Right lobe of liver (tissue), 6 donors: Measurements from ENCODE around the gene CAMTA1. TPM values are rescaled to one million over a fixed set of nuclear protein-coding genes. Genes with fewer than 3 reads are reported as not detected.

Source experiments
- ATAC-seq, 4 donors: fragments of 200-7000 bp; cut with Tn5 transposase; one replicate each; pipeline ENCODE4 v1.9.1; 2020; ENCODE audit warnings: mild to moderate bottlenecking in 4 of 4, moderate library complexity in 4 of 4
- DNase-seq, 3 donors: peaks; one replicate each; pipeline ENCODE4 v3.0.0-alpha.2; 2020
- H3K27ac ChIP-seq, 3 donors: fragments of 200-600 bp; one replicate each; pipeline ENCODE4 v1.8.0; 2022
- H3K27me3 ChIP-seq, 2 donors: fragments of 200-600 bp; one replicate each; pipeline ENCODE4 v1.8.0; 2022
- H3K36me3 ChIP-seq, 4 donors: fragments of 200-600 bp; sonication (generic) in 1 of 4; one replicate each; pipeline versions ENCODE4 v1.5.1 to v1.8.0; 2017 to 2022; ENCODE audit warnings: control low read depth in 1 of 4
- H3K4me1 ChIP-seq, 4 donors: fragments of 200-600 bp; sonication (generic) in 1 of 4; one replicate each; pipeline versions ENCODE4 v1.5.1 to v1.8.0; 2017 to 2022; ENCODE audit warnings: control low read depth in 1 of 4
- H3K4me3 ChIP-seq, 3 donors: fragments of 200-600 bp; one replicate each; pipeline ENCODE4 v1.8.0; 2022
- H3K9me3 ChIP-seq, 4 donors: fragments of 200-600 bp; sonication (generic) in 1 of 4; one replicate each; pipeline versions ENCODE4 v1.5.1 to v1.8.0; 2017 to 2022; ENCODE audit warnings: control low read depth in 1 of 4
- CTCF ChIP-seq, 4 donors: fragments of 200-600 bp in 3 of 4; fragments of 450-650 bp in 1 of 4; IDR thresholded peaks; one replicate each; pipeline versions ENCODE4 v1.5.1 to v1.8.0; 2016 to 2022; ENCODE audit warnings: antibody characterized with exemption in 4 of 4, mild to moderate bottlenecking in 2 of 4
- POLR2A ChIP-seq: fragments of 450-650 bp; IDR thresholded peaks from one replicate; pipeline ENCODE4 v1.6.1; 2017; ENCODE audit warnings: antibody characterized with exemption, mild to moderate bottlenecking
- WGBS: methylation state at CpG from one replicate; pipeline ENCODE4 v1.1.6; 2018; ENCODE audit warnings: low coverage, low lambda C conversion rate; ENCODE audit not compliant: insufficient coverage; ENCODE audit errors: missing lambda C conversion rate; 5-methylcytosine and 5-hydroxymethylcytosine counted together
- intact Hi-C, 2 donors: fragments of 100-400 bp; cut with DNase I; formaldehyde crosslinking; loops; one replicate each; pipeline versions ENCODE4 v1.11.2 to v1.14.1; 2022
- total RNA-seq, 6 experiments: library from RNA; depleted of rRNA in 2 of 6; stranded (reverse); fragments of >200 nt in 2 of 6; fragmentation: NEBNext Ultra II Directional in 3 of 6; extraction: Animal tissue kit (Norgen Biotek cat#: 25700) in 3 of 6; gene quantifications; one replicate each; pipeline versions ENCODE4 v1.1.0 to v1.2.4, GENCODE V29; 2016 to 2023
- donor health status: DM: no; HTN: yes; CAD: no.
- donor health status: DM: no; HTN: no; CAD: no.
- donor health status: DM: no; HTN: no; CAD: no.
- donor health status: DM: no; HTN: yes; CAD: no.
- donor health status: DM: no; HTN: yes; CAD: no.

Gene CAMTA1
- total RNA-seq, 6 experiments from 2014 or later = 32.3 to 49.4 (median 37.2) TPM

- TF ChIP-seq CTCF (IDR thresholded peaks at IDR 0.05) (no peak), POLR2A (no peak)
- 94% methylated on average over 3 of the region's 3 CpGs for WGBS
- intact Hi-C loops = loop anchor here (10.0 kb wide), 4 partner anchors 189 to 919 kb away; no protein-coding TSS in a partner anchor
- no peaks in the 10 kb centered on the region for H3K9me3 ChIP-seq
- H3K4me1 ChIP-seq = peaks cover 0 to 20% (median 2%) of the 10 kb centered on the region in 4 donors
- no peak overlapping the region for H3K4me3 ChIP-seq
- ATAC-seq (no peak), DNase-seq (no peak)
- no peak overlapping the region for H3K27ac ChIP-seq
- H3K27me3 ChIP-seq = no peaks in the 10 kb centered on the region
- H3K36me3 ChIP-seq = no peaks in the 10 kb centered on the region
Measured at GRCh38 chr1:7644086-7644485, 858.8 kb downstream of the CAMTA1 start.

GRCh38 chr1:7644961-7645750 is 859.9 kb downstream of the CAMTA1 start:
- Histone ChIP-seq H3K27me3 (no peaks in the 10 kb centered on the region), H3K4me1 (peaks cover 0 to 24% (median 2%) of the 10 kb centered on the region in 4 donors), H3K9me3 (no peaks in the 10 kb centered on the region), H3K36me3 (no peaks in the 10 kb centered on the region), H3K27ac (peak overlapping the region in 1 of 3 donors; percentile 54), H3K4me3 (no peak overlapping the region)
- ATAC-seq (peak; percentile 66 to 81 (median 77)), DNase-seq (peak; percentile 78 to 87 (median 81))
- TF ChIP-seq POLR2A (no peak), CTCF (IDR thresholded peaks at IDR 0.05) (no peak)
- WGBS = 70% methylated on average over 5 of the region's 16 CpGs
- intact Hi-C loops = loop anchor here (10.0 kb wide), 4 partner anchors 190 to 920 kb away; no protein-coding TSS in a partner anchor

- no peak for DNase-seq
- Histone ChIP-seq H3K4me1 (peaks cover 0 to 24% (median 2%) of the 10 kb centered on the region in 4 donors), H3K36me3 (no peaks in the 10 kb centered on the region), H3K27me3 (no peaks in the 10 kb centered on the region), H3K27ac (peak overlapping the region in 1 of 3 donors; percentile 54), H3K9me3 (no peaks in the 10 kb centered on the region), H3K4me3 (no peak overlapping the region)
- TF ChIP-seq POLR2A = no peak
- no peak for TF ChIP-seq CTCF (IDR thresholded peaks at IDR 0.05)
- intact Hi-C loops = loop anchor here (10.0 kb wide), 4 partner anchors 191 to 921 kb away; no protein-coding TSS in a partner anchor
- ATAC-seq = no peak
- WGBS = no CpG with 5 or more reads among the region's 7 CpGs
Measured at GRCh38 chr1:7645751-7646048, 860.4 kb downstream of the CAMTA1 start.

GRCh38 chr1:7646164-7646563 is 860.9 kb downstream of the CAMTA1 start:
- H3K9me3 ChIP-seq = no peaks in the 10 kb centered on the region
- H3K4me3 ChIP-seq = no peak overlapping the region
- intact Hi-C loops = loop anchor here (10.0 kb wide), 4 partner anchors 191 to 921 kb away; no protein-coding TSS in a partner anchor
- DNase-seq (no peak), ATAC-seq (no peak)
- WGBS = 87% methylated on average over 3 of the region's 3 CpGs
- no peak for TF ChIP-seq POLR2A
- no peak for TF ChIP-seq CTCF (IDR thresholded peaks at IDR 0.05)
- peaks cover 0 to 24% (median 2%) of the 10 kb centered on the region in 4 donors for H3K4me1 ChIP-seq
- no peak overlapping the region for H3K27ac ChIP-seq
- no peaks in the 10 kb centered on the region for H3K27me3 ChIP-seq
- no peaks in the 10 kb centered on the region for H3K36me3 ChIP-seq
